ENCODE measurements around the gene MAK.

Gene MAK

DNA sequence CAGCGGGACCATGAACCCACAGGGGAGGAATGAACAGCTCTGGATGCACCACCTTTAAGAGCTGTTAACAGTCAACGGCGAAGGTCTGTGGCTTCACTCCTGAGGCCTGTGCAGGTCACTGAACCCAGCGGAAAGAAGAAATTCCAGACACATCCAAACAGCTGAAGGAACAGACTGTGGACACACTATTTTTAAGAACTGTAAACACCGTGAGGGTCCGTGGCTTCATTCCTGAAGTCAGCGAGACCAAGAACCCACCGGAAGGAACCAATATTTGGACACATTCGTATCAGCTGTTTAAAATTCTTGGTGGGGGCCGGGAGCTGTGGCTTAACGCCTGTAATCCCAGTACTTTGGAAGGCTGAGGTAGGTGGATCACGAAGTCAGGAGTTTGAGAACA lies 96.1 kb downstream of the MAK start:
- TF ChIP-seq FOXP2 (optimal IDR thresholded peaks at IDR 0.05; ENCODE audit: borderline replicate concordance, extremely low read depth, extremely low read length, insufficient read depth) (no peak), SIN3A (IDR thresholded peaks at IDR 0.05; ENCODE audit: borderline replicate concordance, insufficient read depth, low read length) (no peak), POLR2AphosphoS5 (IDR thresholded peaks at IDR 0.05; ENCODE audit: low read depth, low read length) (no peak), REST (IDR thresholded peaks at IDR 0.05; ENCODE audit: insufficient read depth in 1 of 2, low read depth in 2 of 2, low read length in 2 of 2) (no peak), TAF1 (IDR thresholded peaks at IDR 0.05; ENCODE audit: borderline replicate concordance, insufficient read depth, low read length) (no peak)

DNA sequence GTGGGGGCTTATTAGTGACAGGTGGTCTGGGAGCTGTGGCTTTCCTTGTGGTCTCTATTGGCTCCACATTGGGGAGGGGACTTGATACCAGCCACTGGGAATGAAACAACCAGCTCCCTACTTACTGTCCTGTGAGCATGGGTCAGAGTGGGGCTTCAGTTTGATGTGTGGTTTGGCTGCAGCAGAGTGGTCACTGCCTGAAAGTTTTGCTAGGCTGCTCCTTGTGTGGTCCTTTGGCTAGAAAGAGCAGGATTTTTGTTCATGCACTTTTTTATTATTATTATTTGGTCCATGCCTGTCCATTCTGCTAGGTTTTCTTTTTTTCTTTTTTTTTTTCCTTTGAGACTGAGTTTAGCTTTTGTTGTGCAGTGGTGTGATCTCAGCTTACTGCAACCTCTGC lies 98.3 kb downstream of the MAK start:
- TF ChIP-seq REST (IDR thresholded peaks at IDR 0.05; ENCODE audit: insufficient read depth in 1 of 2, low read depth in 2 of 2, low read length in 2 of 2), result no peak
- no peak for TF ChIP-seq TAF1 (IDR thresholded peaks at IDR 0.05; ENCODE audit: borderline replicate concordance, insufficient read depth, low read length)
- no peak for TF ChIP-seq SIN3A (IDR thresholded peaks at IDR 0.05; ENCODE audit: borderline replicate concordance, insufficient read depth, low read length)
- no peak for TF ChIP-seq FOXP2 (optimal IDR thresholded peaks at IDR 0.05; ENCODE audit: borderline replicate concordance, extremely low read depth, extremely low read length, insufficient read depth)
- no peak for TF ChIP-seq POLR2AphosphoS5 (IDR thresholded peaks at IDR 0.05; ENCODE audit: low read depth, low read length)

DNA sequence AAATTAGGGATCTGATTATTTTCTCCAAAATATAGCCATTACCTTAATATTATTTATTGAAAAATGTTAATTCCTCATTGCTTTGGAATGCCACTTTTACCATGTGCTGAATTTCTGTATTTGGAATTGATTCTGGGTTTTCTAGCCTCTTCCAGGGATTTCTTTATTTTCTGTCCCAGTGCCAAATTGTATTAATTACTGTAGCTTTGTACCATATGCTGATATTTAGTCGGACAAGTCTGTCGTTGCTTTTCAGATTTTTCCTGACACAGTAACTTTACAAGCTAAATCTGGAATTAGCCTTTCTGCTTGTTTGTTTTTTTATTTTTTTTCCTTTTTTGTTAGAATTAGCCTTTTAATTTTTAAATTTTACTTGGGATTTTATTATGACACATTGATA lies 101.6 kb downstream of the MAK start:
- no peak for TF ChIP-seq POLR2AphosphoS5 (IDR thresholded peaks at IDR 0.05; ENCODE audit: low read depth, low read length)
- no peak for TF ChIP-seq FOXP2 (optimal IDR thresholded peaks at IDR 0.05; ENCODE audit: borderline replicate concordance, extremely low read depth, extremely low read length, insufficient read depth)
- no peak for TF ChIP-seq SIN3A (IDR thresholded peaks at IDR 0.05; ENCODE audit: borderline replicate concordance, insufficient read depth, low read length)
- TF ChIP-seq TAF1 (IDR thresholded peaks at IDR 0.05; ENCODE audit: borderline replicate concordance, insufficient read depth, low read length), result no peak
- no peak for TF ChIP-seq REST (IDR thresholded peaks at IDR 0.05; ENCODE audit: insufficient read depth in 1 of 2, low read depth in 2 of 2, low read length in 2 of 2)

GRCh38 chr6:10733863-10734262 lies 104.5 kb downstream of the MAK start:
- TF ChIP-seq POLR2AphosphoS5 (IDR thresholded peaks at IDR 0.05; ENCODE audit: low read depth, low read length) (no peak), REST (IDR thresholded peaks at IDR 0.05; ENCODE audit: insufficient read depth in 1 of 2, low read depth in 2 of 2, low read length in 2 of 2) (no peak), TAF1 (IDR thresholded peaks at IDR 0.05; ENCODE audit: borderline replicate concordance, insufficient read depth, low read length) (no peak), FOXP2 (optimal IDR thresholded peaks at IDR 0.05; ENCODE audit: borderline replicate concordance, extremely low read depth, extremely low read length, insufficient read depth) (no peak), SIN3A (IDR thresholded peaks at IDR 0.05; ENCODE audit: borderline replicate concordance, insufficient read depth, low read length) (no peak)

GRCh38 chr6:10733151-10733715 lies 105.1 kb downstream of the MAK start:
- TF ChIP-seq TAF1 (IDR thresholded peaks at IDR 0.05; ENCODE audit: borderline replicate concordance, insufficient read depth, low read length), result no peak
- no peak for TF ChIP-seq FOXP2 (optimal IDR thresholded peaks at IDR 0.05; ENCODE audit: borderline replicate concordance, extremely low read depth, extremely low read length, insufficient read depth)
- no peak for TF ChIP-seq POLR2AphosphoS5 (IDR thresholded peaks at IDR 0.05; ENCODE audit: low read depth, low read length)
- no peak for TF ChIP-seq REST (IDR thresholded peaks at IDR 0.05; ENCODE audit: insufficient read depth in 1 of 2, low read depth in 2 of 2, low read length in 2 of 2)
- no peak for TF ChIP-seq SIN3A (IDR thresholded peaks at IDR 0.05; ENCODE audit: borderline replicate concordance, insufficient read depth, low read length)

Data from PFSK-1 (cell line).